Umbilical cord (tissue), 2 donors: ENCODE measurements around the gene GJB2. TPM values are rescaled to one million over a fixed set of nuclear protein-coding genes. Genes with fewer than 3 reads are reported as not detected.

Experiments
- DNase-seq: peaks from one replicate; pipeline ENCODE4 v3.0.0-alpha.2; 2015; ENCODE audit warnings: low spot score
- total RNA-seq: library from RNA; depleted of rRNA; stranded (reverse); fragments of >200 nt; gene quantifications from one replicate; pipeline ENCODE4 v1.2.3, GENCODE V29; 2014; ENCODE audit warnings: low replicate concordance; ENCODE audit not compliant: insufficient read depth

Gene GJB2
- total RNA-seq, 1 donor from 2014 or later, result 13.0 TPM

GRCh38 chr13:20192158-20192835 is 441 bp downstream of the GJB2 start:
- no peak for DNase-seq

GRCh38 chr13:20191311-20192157 is 1.2 kb downstream of the GJB2 start:
- no peak for DNase-seq

GRCh38 chr13:20190481-20191310 is 2.0 kb downstream of the GJB2 start:
- peak; percentile 51 for DNase-seq

- no peak for DNase-seq
Measured at GRCh38 chr13:20190076-20190475, 2.7 kb downstream of the GJB2 start.

GRCh38 chr13:20188667-20189553 is 3.8 kb downstream of the GJB2 start:
- DNase-seq, result no peak

GRCh38 chr13:20186771-20187170 is 6.0 kb downstream of the GJB2 start:
- no peak for DNase-seq

- no peak for DNase-seq
Measured at GRCh38 chr13:20185366-20186056, 7.2 kb downstream of the GJB2 start.

GRCh38 chr13:20182231-20182846 is 10.4 kb downstream of the GJB2 start:
- DNase-seq, result peak; percentile 65

- no peak for DNase-seq
Measured at GRCh38 chr13:20181188-20181587, 11.6 kb downstream of the GJB2 start.

- no peak for DNase-seq
Measured at GRCh38 chr13:20178156-20178555, 14.6 kb downstream of the GJB2 start.

- DNase-seq, result no peak
Measured at GRCh38 chr13:20177049-20177831, 15.5 kb downstream of the GJB2 start.

- DNase-seq, result peak; percentile 47
Measured at GRCh38 chr13:20175907-20176652, 16.7 kb downstream of the GJB2 start.

- DNase-seq, result no peak
Measured at GRCh38 chr13:20175406-20175794, 17.3 kb downstream of the GJB2 start.

GRCh38 chr13:20174656-20175405 is 17.9 kb downstream of the GJB2 start:
- peak; percentile 95 for DNase-seq

GRCh38 chr13:20173116-20173746 is 19.5 kb downstream of the GJB2 start:
- DNase-seq, result no peak

GRCh38 chr13:20171364-20171763 is 21.4 kb downstream of the GJB2 start:
- DNase-seq, result no peak

GRCh38 chr13:20170921-20171320 is 21.8 kb downstream of the GJB2 start:
- DNase-seq, result no peak
